Heart left ventricle (tissue), 13 donors: ENCODE results near the gene ASXL2.

Experiments used
- CTCF ChIP-seq, 12 donors: fragments of 200-600 bp; sonication (generic) in 4 of 12; IDR thresholded peaks; one replicate each; pipeline versions ENCODE4 v1.5.0 to v1.8.0; 2018 to 2022; ENCODE audit warnings: antibody characterized with exemption in 12 of 12, mild to moderate bottlenecking in 5 of 12
- POLR2A ChIP-seq, 2 donors: fragments of 450-650 bp; IDR thresholded peaks; one replicate each; pipeline ENCODE4 v1.6.1; 2017; ENCODE audit warnings: antibody characterized with exemption in 2 of 2, mild to moderate bottlenecking in 2 of 2, moderate library complexity in 2 of 2
- donor health status: ischemic (EF 13 %, LVEDD 7.1; RV severe dilation, severe dysfunction).
- donor health status: DM: no; HTN: yes; CAD: no.
- donor health status: DM: no; HTN: no; CAD: no.
- donor health status: ischemic (EF 25% LVEDD 6.9; RV normal size, moderate dysfunction).
- donor health status: ischemic (EF 25% LVEDD 5.7; RV mildly dilated, moderate dysfunction).
- donor health status: ischemic (EF 35%, LVEDD 5.7; RV mildly dilated, moderate dysfunction).
- donor health status: nonischemic (EF 11% LVEDD 7.7; RV severe dilation, severe dysfunction).
- donor health status: DM: yes; HTN: yes; CAD: no.
- donor health status: PGD.
- donor health status: ischemic (EF 29% LVEDD 5.4; RV normal size, mild dysfunction).
- donor health status: nonischemic (EF 23%, LVEDD 6.1; RV moderate dilation, normal function).

GRCh38 chr2:25690058-25690457 is 188.2 kb downstream of the ASXL2 start:
- no peak for TF ChIP-seq CTCF (IDR thresholded peaks at IDR 0.05)
- TF ChIP-seq POLR2A (IDR thresholded peaks at IDR 0.05) = no peak
